ENCODE measurements around the gene CBY2.

The CBY2 gene

DNA sequence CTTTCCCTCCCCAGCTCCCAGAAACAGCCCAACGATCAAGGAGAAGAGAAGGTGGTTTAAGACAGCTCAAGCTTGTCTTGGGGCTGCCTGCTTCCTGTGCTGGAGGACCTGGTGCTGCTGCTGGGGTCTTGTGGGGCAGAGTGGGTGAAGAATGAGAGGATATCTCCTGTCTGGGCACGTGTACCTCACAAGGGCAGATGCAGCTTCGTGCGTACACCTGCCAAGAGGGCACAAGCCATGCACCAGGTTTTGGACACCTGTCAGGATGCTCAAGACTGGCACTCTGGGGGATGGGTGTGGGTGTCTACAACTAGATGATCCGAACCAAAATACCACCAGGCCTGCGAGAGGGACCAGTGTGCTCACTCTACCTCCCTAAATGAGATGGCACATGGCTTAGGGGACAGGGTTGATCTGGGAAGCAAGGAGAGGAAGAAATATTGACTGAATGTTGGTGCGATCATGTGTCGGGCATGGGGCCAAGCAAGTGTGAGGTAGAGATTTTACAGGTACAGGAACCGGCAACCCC lies 2.2 kb downstream of the CBY2 start:
- DNase-seq = no peak

GRCh38 chr13:45704854-45705695 lies 3.0 kb downstream of the CBY2 start:
- no peak for DNase-seq

DNA sequence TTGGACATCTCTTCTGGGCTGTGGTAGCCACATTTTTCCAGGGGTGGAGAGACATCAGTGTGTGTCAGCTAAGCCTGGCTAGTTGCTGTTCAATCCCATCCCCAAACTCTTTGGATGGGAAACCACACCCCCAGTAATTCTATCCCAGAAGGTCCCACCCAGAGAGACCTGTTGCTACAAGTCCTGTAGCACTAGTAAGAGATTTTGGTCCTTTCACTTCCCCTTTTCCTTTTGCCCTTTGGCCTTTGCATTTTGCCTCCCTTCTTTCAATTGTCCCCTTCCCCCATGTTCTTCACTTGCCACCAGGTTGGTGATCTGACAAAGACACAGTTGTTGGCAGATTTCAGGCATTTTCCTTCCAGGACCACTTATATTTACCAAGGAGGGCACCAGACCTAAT lies 3.8 kb downstream of the CBY2 start:
- no peak for DNase-seq

- DNase-seq = no peak
Measured at GRCh38 chr13:45707516-45708100, 5.5 kb downstream of the CBY2 start.

DNA sequence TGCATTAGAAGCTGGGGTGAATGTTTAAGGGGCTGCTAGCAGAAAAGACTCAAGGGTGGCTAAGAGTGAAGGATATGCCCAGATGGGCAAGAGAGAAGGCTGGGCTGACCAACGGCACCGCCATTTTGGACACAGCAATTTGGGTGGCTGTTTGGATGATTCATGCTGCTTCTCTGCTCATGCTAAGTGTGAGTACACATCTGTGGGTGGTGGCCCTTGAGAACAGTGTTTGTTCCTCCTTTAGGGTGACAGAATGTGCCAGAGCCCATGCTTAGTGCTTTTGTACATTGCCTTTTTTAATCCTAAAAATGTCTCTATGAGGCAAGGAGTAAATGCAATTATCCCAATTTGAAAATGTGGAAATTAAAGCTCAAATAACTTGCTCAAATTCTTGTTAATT lies 9.8 kb downstream of the CBY2 start:
- no peak for DNase-seq

- DNase-seq = no peak
Measured at GRCh38 chr13:45713106-45713690, 11.1 kb downstream of the CBY2 start.

DNA sequence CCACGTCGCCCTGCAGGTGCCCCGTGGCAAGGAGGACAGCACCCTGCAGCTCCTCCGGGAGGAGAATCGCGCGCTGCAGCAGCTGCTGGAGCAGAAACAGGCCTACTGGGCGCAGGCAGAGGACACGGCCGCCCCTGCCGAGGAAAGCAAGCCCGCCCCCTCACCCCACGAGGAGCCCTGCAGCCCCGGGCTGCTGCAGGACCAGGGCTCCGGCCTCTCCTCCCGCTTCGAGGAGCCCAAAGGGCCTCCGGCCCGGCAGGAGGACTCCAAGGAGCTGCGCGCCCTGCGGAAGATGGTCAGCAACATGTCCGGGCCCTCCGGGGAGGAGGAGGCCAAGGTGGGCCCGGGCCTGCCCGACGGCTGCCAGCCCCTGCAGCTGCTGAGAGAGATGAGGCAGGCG lies 11.6 kb downstream of the CBY2 start:
- DNase-seq = no peak

GRCh38 chr13:45714170-45714569 lies 12.1 kb downstream of the CBY2 start:
- DNase-seq = no peak

DNA sequence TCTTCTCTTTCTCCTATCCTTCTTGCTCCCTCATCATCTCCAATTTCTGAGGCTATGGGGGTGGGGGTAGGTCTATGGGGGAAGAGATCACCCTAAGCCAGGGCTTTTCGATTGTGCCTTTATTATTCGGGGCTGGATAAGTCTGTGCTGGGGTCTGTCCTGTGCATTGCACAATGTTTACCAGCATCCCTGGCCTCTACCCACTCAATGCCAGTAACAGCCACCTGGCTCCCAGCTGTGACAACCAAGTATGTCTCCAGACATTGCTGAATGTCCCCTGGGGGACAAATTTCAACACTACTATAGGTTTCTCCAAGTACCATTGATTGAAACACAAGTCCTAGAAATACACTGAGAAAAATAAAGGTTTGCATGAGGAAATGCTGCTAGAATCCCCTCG lies 13.2 kb downstream of the CBY2 start:
- DNase-seq = no peak

DNA sequence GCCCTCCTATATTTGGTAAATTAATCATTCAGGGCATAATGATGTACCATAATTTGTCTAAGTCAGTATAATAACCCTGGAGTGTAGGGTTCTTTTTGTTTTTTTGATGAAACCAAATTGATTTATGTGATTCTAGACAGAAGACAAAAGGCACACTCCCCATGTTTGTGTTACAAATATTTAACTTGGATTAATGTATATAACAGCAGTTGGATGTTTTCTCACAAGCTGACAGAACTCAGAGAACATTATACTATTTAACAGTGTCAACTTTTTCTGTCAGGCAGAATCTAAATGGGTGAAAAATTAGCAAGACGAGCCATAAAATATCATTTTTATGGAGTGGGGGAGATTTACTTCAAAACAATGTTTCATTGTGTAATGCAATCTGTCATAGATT lies 15.2 kb downstream of the CBY2 start:
- no peak for DNase-seq

GRCh38 chr13:45718063-45718462 lies 15.9 kb downstream of the CBY2 start:
- peak; percentile 19 for DNase-seq

DNA sequence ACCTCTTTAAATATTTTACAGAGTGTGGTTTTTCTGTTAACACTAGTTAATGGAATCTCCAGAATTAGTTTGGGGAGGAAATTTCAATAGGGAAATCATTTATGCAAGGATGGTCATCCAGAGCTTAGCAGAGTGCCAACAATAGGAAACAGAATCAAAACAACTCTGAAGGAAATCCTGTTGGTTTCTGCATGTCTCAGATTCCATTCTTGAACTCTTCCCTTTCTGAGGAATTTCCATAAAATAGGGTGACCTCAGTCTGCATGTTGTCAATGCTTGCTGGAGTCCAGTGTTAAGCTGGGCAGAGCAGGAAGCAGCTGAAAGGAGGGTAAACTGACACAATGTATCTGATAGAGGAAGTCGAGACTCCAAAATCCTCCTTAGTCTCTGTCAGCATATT lies 16.9 kb downstream of the CBY2 start:
- DNase-seq = peak; percentile 8

DNA sequence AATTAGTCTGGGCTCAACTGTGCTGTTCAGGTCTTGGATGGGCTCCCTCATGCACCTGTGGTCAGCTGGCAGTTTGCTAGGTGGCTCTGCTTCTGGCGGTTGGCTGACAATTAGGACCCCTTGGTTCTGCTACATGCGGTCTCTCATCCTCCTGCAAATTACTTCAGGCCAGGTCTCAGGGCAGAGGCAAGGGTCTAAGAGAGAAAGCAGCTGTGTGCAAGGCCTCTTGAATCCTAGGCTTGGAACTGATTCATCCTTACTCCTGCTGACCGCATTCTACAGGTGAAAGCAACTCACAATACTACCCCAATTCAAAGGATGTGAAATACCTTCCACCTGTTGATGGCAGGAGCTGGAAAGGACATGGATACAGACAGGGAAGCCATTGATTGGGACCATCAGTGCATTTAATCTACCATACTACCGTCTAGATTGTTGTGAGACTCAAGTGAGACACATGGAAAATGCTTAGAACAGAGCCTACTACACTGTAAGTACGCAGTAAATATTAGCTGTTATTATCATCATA lies 19.1 kb downstream of the CBY2 start:
- DNase-seq = no peak

- DNase-seq = no peak
Measured at GRCh38 chr13:45723798-45724197, 21.7 kb downstream of the CBY2 start.

GRCh38 chr13:45728759-45729158 lies 26.6 kb downstream of the CBY2 start:
- no peak for DNase-seq

- no peak for DNase-seq
Measured at GRCh38 chr13:45731455-45731854, 29.3 kb downstream of the CBY2 start.

DNA sequence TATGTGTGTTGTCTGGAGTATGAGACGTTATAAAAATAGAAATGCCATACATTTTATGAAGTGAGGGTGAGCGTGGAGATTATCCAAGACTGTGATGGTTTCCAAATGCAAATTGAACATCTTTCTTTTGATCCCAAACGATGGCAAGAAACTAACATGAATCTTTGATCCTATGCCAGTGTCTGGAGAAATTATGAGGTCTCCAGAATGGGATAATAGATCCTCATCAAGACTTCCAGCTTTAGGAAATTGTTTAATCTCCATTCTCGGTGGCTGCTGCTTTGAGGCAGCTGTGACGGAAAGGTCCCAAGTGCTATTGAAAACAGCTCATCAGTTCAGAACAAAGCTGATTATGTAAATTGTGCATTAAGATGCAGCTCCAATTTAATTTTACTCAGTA lies 30.8 kb downstream of the CBY2 start:
- no peak for DNase-seq

DNA sequence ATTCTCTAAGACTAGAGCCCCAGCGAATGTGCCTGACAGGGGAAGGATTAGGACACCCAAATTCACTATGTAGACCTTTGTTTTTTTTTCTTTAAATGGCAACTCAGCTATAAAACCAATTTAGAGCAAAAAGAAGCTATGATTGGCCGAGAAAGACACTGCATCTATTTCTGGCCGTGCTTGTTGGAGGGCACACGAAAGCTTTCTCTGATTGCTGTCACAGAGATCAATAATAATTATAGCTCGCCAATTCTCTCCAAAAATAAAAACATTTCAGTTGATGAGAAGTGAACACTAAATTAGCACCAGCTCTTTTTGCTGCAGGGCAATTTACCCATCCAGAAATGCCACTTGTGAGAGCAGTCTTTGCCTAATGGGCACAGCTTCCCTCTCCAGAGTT lies 31.2 kb downstream of the CBY2 start:
- no peak for DNase-seq

- no peak for DNase-seq
Measured at GRCh38 chr13:45737571-45738017, 35.5 kb downstream of the CBY2 start.

GRCh38 chr13:45742985-45743384 lies 40.9 kb downstream of the CBY2 start:
- DNase-seq = no peak

- no peak for DNase-seq
Measured at GRCh38 chr13:45744979-45745378, 42.9 kb downstream of the CBY2 start.

DNA sequence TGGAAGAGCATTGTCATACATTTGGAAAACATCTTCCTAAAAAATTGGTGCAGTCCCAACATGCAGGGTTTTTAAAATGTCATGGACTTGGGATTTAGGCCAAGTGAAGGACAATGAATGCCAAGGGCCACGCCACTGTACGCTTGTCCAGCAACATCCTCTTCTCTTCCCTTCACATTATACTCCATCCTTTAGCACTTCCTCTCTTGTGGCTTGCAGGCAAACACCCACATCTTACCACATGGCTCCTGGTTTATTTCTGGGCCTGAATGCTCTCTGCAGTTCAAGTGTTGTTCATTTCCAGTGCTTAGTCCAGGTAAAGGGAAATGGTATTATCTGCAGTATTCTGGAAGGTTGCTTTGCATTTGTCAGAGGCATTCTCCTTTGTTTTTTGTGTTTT lies 45.0 kb downstream of the CBY2 start:
- no peak for DNase-seq

- no peak for DNase-seq
Measured at GRCh38 chr13:45748941-45749759, 47.0 kb downstream of the CBY2 start.

Measured in fibroblast of upper back skin (primary cell).